OCI-M2 (cell line): ENCODE data around the gene ZSCAN5A.
"Not testable (repeated sequence)": the region's sequence is repeated elsewhere in the genome, so short reads cannot be mapped to it uniquely, and the experiment has no call there.

ENCODE experiments used
- DNase-seq: peaks from one replicate; lab custom pipeline; 2025; ENCODE audit not compliant: unreplicated experiment; lab: John Stamatoyannopoulos, UW

ZSCAN5A gene

DNA sequence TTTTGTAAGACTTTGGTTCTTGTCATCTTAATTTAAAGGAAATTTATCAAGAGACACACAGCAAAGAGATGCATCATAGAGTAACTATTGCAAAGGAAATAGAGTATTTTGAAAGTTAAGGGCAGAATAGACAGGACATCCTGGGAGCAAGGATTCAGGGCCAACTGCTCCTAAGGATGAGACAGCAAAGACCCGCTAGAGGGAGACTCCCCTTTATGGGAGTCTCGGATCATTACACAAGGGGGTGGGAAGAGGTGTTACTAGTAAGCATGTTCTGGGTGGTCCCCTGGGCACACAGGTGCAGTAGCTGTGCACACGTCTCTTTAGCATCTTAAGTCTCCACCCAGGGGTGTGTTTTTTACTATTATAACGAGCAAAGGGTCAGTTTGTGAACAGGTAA, 102.9 kb downstream of the ZSCAN5A start:
- no peak for DNase-seq

DNA sequence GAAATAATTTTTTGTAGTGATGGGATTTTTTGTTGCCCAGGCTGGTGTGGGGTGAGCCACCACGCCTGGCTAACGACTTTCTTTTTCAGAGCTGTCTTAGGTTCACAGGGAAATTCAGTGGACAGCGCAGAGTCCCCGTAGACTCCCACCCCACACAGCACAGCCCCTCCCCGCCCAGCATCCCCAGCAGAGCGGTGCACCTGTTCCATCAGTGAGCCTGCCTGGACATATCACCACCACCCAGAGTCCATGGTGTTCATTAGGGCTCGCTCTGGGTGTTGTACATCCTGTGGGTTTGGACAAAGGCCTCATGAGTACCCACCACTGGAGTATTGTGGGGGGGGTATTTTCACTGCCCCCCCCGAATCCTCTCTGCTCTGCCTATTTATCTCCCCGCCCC, 104.6 kb downstream of the ZSCAN5A start:
- DNase-seq, result not testable (repeated sequence)

DNA sequence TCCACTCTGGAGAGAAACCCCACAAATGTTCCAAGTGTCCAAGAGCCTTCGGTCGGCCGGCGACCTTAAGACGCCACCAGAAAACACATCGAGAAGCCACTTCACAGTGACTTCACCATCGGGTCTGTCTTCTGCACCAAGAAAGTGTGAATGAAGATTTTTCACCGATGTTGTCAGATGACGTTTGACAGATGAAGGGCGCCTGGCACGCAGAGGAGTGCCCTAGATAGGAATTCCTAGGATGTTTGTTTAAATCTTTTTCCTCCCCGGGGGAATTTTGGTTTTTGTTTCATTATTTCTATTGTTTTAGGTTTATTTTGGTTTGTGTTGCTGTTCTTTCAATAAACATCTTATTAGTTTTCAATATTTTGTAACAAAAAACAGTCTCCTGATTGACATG, 105.5 kb downstream of the ZSCAN5A start:
- DNase-seq, result no peak

DNA sequence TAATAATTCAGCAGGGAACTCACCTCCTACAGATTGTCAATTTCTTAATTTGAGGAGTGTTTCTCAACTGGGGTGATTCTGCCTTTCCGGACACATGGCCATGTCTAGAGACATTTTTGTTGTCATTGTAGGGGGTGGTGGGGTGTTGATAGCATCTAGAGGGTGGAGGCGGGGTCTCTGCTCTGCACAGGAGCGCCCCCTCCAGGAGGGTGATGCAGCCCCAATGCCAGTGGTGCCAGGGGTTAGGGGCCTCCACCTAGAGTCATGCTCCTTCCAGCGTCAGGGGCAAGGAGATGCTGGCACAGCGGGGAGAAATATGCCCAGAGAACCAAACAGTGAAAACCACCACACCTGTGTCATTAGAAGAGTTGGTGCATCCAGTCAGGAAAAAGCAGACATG, 107.1 kb downstream of the ZSCAN5A start:
- DNase-seq, result not testable (repeated sequence)

DNA sequence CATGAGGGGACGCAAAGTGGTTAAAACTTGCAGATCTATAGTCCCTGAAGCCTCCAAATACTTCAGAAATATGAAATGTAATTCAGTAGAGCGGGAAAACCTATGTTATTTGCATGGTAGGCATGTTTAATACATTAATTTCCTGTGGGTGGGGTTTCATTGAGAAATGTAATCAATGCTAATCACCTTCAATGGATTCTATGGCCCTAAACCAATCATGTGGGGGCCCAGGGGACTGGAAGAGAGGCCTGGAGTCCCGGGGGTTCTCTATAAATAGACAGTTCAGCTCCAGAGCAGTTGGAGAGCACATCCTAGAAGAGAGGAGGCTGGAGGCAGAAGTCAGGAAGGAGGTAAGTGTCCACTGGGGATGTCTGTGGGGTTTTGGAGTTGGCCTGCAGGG, 112.7 kb downstream of the ZSCAN5A start, which contains the start of gene ZSCAN5C:
Gene ZSCAN5C (plus strand): TSS at position 301 of the 400 bp plus-strand sequence. CDS start 3,641 bp downstream, outside the sequence.
- no peak for DNase-seq

DNA sequence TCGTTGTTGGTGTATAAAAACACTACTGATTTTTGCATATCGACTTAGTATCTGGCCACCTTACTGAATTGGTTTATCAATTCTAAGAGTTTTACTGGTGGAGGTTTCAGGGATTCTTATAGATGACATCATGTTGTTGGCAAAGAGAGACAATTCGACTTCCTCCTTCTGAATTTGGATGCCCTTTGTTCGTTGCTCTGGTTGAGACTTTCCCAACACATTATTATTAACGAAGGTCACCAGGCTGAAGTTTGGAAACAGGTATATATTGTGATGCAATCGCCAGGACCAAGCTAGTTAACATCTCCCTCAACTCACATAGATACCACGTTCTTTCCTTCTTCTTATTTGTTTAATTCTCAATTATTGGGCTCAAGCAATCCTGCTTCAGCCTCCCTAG, 115.0 kb downstream of the ZSCAN5A start:
- no peak for DNase-seq

DNA sequence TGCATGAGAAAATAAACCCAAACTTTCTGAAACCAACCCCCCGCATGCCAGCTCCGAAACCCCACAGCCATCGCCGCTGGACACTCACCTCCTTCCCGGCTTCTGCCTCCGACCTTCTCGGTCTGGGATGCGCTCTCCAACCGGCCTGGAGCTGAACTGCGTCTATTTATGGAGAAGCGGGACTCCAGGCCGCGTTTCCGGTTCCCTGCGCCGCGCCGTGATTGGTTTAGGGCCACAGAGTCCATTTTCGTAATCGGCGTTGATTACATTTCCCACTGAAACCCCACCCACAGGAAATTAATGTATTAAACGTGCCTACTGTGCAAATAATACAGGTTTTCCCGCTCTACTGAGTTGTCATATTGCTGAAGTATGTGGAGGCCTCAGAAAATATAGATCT, 117.0 kb downstream of the ZSCAN5A start, which contains the start of gene ZSCAN5B:
Gene ZSCAN5B (minus strand): TSS at position 138 of the 400 bp plus-strand sequence. CDS start 4,731 bp downstream, outside the sequence.
- not testable (repeated sequence) for DNase-seq

DNA sequence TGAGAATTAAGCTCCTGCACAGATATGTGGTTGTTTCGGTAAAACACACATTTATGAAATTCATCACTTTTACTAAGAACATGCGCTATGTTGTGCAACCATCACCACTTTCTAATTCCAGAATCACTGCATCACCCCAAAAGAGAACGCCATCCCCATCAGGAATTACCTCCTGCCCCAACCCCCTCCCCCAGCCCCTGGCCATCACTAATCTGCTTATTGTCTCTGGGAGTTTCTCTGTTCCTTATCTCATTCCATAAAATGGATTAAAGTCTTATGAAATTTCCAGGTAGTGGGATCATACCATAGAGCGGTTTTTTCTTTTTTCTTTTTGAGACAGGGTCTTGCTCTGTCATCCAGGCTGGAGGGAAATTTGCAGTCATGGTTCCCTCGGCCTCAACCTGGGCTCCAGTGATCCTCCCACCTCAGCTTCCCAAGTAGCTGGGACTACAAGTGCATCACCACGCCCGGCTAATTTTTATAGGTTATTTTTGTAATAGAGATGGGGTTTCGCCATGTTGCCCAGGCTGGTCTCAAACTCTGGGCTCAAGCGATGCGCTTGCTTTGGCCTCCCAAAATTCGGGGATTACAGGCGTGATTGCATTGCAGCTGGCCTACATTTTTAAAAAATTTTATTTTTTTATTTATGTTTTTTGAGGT, 120.5 kb downstream of the ZSCAN5A start:
- DNase-seq, result no peak

DNA sequence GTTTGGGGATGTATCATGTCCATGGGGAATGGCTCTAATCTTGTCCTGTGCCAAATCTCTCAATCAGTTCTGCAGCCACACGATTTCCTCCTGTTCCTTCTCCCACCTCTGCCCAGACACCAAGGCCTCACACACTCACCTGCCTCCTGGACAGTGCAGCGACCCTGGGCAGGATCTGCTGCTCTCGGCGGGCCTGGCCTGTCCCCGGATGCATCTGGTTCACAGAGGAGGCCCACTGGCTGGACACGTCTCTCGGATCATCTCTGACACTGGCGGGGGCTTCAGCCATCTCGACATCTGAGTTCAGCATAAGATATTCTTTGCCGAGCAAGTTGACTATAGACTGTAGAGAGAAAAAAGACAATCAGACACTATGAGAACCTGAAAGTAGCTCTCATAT, 122.9 kb downstream of the ZSCAN5A start:
- no peak for DNase-seq

DNA sequence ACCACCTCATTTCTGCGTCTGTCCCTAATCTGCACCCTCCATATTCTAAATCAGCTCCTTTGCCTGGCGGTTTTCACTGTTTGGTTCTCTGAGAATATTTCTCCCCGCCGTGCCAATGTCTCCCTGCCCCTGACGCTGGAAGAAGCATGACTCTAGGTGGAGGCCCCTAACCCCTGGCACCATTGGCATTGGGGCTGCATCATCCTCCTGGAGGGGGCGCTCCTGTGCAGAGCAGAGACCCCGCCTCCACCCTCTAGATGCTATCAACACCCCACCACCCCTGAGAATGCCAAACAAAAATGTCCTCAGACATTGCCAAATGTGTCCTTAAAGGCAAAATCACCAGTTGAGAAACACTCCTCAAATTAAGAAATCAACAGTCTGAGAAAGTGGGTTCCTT, 123.5 kb downstream of the ZSCAN5A start:
- DNase-seq, result no peak

DNA sequence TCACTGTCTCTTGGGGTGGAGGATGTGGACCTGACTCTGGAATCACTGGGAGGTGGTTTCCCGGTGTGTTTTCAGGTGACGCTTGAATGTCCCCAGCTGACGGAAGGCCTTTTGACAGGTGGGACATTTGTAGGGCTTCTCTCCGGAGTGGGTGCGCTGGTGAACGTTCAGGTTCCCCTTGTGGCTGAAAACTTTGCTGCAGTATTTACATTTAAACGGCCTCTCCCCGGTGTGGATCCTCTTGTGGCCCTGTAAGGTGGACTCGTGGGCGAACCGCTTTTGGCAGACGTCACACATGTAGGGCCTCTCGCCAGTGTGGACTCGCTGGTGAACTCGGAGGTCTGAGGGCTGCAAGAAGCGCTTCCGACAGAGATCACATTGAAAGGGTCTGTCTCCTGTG, 124.9 kb downstream of the ZSCAN5A start:
- no peak for DNase-seq

DNA sequence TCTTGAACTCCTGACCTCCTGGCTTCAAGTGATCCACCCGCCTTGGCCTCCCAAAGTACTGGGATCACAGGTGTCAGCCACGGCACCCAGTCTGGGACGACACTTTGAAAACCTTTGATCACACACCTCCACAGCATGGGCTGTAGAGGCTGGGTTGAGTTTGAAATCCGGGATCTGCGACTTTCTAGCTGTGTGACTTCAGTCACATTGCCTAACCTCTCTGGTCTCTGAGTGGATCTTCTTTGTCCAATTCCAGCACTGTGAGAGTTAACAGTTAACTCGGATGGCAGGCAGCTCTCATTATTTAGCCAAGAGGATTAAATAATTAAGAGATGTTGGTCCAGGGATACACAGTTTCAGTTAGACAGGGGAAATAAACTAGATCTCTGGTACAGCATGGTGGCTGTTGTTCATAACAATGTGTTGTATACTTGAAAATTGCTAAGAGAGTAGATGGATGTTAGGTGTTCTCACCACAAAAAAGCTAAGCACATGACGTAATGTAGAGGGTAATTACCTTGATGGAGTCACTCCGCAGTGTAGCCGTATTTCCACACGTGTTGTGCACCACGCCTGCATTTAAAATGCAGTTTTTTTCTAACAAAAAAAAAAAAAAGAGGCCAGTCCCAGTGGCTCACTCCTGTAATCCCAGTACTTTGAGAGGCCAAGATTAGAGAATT, 136.9 kb downstream of the ZSCAN5A start:
- DNase-seq, result no peak

DNA sequence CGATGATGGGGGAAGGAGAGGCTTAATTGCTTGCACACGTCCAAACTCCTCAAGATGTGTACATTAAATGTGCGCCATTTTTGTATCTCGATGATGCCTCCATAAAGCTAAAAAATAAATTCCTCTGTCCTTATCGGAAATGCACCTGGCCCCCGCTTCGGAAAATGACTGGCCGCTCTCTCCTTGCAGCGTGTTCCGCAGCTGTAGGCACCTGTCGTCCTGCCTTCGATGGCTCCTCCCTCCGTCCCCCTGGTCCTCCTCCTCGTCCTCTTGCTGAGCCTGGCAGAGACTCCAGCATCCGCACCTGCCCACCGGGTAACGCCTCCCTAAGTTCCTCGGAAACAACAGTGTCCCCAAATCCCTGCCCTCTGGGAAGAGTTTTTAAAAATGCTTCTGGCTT, 137.8 kb downstream of the ZSCAN5A start:
- no peak for DNase-seq

DNA sequence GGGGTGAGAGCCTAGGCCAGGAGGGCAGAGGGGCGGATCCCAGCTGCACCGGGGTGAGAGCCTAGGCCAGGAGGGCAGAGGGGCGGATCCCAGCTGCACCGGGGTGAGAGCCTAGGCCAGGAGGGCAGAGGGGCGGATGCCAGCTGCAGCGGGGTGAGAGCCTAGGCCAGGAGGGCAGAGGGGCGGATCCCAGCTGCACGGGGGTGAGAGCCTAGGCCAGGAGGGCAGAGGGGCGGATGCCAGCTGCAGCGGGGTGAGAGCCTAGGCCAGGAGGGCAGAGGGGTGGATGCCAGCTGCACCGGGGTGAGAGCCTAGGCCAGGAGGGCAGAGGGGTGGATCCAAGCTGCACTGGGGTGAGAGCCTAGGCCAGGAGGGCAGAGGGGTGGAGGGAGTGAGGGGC, 138.3 kb downstream of the ZSCAN5A start:
- DNase-seq, result not testable (repeated sequence)

DNA sequence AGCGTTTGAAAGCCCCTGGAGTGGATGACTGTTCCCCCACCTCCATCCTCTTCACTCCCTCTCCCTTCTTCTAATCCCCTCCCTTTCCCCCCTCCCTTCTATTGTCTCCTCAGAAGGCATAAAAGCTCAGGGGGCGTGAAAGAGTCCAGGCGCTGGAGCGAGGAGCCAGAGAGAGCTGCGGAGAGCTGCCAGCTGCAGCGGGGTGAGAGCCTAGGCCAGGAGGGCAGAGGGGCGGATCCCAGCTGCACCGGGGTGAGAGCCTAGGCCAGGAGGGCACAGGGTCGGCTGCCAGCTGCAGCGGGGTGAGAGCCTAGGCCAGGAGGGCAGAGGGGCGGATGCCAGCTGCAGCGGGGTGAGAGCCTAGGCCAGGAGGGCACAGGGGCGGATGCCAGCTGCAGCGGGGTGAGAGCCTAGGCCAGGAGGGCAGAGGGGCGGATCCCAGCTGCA, 138.8 kb downstream of the ZSCAN5A start, which contains the start of gene GALP:
Gene GALP (plus strand): TSS at position 148 of the 447 bp plus-strand sequence. CDS start 1,101 bp downstream, outside the sequence.
- not testable (repeated sequence) for DNase-seq

DNA sequence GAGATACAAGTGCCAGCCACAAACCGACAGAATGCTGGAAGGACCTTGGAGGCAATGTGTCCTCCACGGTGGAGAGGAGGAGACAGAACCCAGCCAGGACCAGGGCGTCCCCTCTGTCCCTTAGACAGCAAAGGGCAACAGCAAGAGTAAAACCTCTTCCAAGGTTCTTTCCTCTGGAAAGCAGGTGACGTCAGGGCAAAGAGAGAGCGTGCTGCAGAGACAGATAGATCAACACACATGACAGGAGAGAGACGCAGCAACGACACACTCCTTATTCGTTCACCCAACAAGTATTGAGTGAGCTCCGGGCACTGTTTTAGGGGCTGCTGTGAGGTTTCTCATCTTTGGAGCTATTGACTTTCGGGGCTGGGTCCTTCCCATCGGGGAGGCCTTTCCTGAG, 140.1 kb downstream of the ZSCAN5A start:
- DNase-seq, result no peak

DNA sequence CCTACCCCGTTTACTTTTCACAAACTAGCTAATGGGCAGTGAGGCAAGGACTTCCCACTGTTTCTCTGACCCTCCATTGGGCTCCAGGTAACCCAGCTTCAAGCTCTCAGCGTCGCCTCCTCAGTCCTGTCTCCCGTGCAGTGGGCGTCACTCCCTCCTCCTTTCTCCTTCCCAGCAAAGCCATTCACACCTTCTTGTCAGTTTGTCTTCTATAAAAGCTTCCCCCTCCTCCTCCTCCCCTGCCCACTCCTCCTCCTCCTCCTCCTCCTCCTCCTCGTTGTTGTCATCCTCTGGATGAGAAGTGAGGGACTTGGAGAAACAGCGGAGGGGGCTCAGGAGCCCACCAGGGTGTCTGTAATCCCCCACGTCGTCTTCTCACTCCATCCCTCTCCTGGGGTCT, 140.6 kb downstream of the ZSCAN5A start:
- no peak for DNase-seq
